ENCODE measurements around the gene IL36B.

The IL36B gene

GRCh38 chr2:113073325-113073834, 20.7 kb upstream of the IL36B start:
- no peak for TF ChIP-seq TAF1 (IDR thresholded peaks at IDR 0.05; ENCODE audit: borderline replicate concordance, low read depth, low read length)
- TF ChIP-seq POLR2A (IDR thresholded peaks at IDR 0.05; ENCODE audit: low read depth, low read length), result no peak
- TF ChIP-seq POLR2AphosphoS5 (IDR thresholded peaks at IDR 0.05; ENCODE audit: low read depth, low read length), result no peak
- peak; percentile 9 for FAIRE-seq
- no peak for DNase-seq (ENCODE audit: insufficient read length)

- no peak for TF ChIP-seq TAF1 (IDR thresholded peaks at IDR 0.05; ENCODE audit: borderline replicate concordance, low read depth, low read length)
- FAIRE-seq (peak; percentile 50), DNase-seq (ENCODE audit: insufficient read length) (no peak)
Measured at GRCh38 chr2:113072584-113072983, 19.9 kb upstream of the IL36B start.

GRCh38 chr2:113070606-113070975, 17.9 kb upstream of the IL36B start:
- FAIRE-seq (no peak), DNase-seq (ENCODE audit: insufficient read length) (no peak)
- no peak for TF ChIP-seq TAF1 (IDR thresholded peaks at IDR 0.05; ENCODE audit: borderline replicate concordance, low read depth, low read length)
- TF ChIP-seq POLR2A (IDR thresholded peaks at IDR 0.05; ENCODE audit: low read depth, low read length), result no peak
- TF ChIP-seq POLR2AphosphoS5 (IDR thresholded peaks at IDR 0.05; ENCODE audit: low read depth, low read length), result no peak

GRCh38 chr2:113069676-113070605, 17.3 kb upstream of the IL36B start:
- DNase-seq (ENCODE audit: insufficient read length) (no peak), FAIRE-seq (no peak)
- TF ChIP-seq POLR2AphosphoS5 (IDR thresholded peaks at IDR 0.05; ENCODE audit: low read depth, low read length), result no peak
- TF ChIP-seq POLR2A (IDR thresholded peaks at IDR 0.05; ENCODE audit: low read depth, low read length), result no peak
- no peak for TF ChIP-seq TAF1 (IDR thresholded peaks at IDR 0.05; ENCODE audit: borderline replicate concordance, low read depth, low read length)

- FAIRE-seq, result no peak
- no peak for DNase-seq (ENCODE audit: insufficient read length)
- TF ChIP-seq POLR2AphosphoS5 (IDR thresholded peaks at IDR 0.05; ENCODE audit: low read depth, low read length), result no peak
- no peak for TF ChIP-seq POLR2A (IDR thresholded peaks at IDR 0.05; ENCODE audit: low read depth, low read length)
- no peak for TF ChIP-seq TAF1 (IDR thresholded peaks at IDR 0.05; ENCODE audit: borderline replicate concordance, low read depth, low read length)
Measured at GRCh38 chr2:113068706-113069485, 16.2 kb upstream of the IL36B start.

- no peak for TF ChIP-seq POLR2A (IDR thresholded peaks at IDR 0.05; ENCODE audit: low read depth, low read length)
- no peak for TF ChIP-seq POLR2AphosphoS5 (IDR thresholded peaks at IDR 0.05; ENCODE audit: low read depth, low read length)
- no peak for TF ChIP-seq TAF1 (IDR thresholded peaks at IDR 0.05; ENCODE audit: borderline replicate concordance, low read depth, low read length)
- no peak for FAIRE-seq
- DNase-seq (ENCODE audit: insufficient read length), result no peak
Measured at GRCh38 chr2:113068249-113068648, 15.6 kb upstream of the IL36B start.

GRCh38 chr2:113067681-113068080, 15.0 kb upstream of the IL36B start, which contains the start of gene IL1F10:
Gene IL1F10 (plus strand): TSS chr2:113067970. CDS start chr2:113072739, 4,769 bp downstream.
- TF ChIP-seq POLR2A (IDR thresholded peaks at IDR 0.05; ENCODE audit: low read depth, low read length), result no peak
- no peak for TF ChIP-seq TAF1 (IDR thresholded peaks at IDR 0.05; ENCODE audit: borderline replicate concordance, low read depth, low read length)
- TF ChIP-seq POLR2AphosphoS5 (IDR thresholded peaks at IDR 0.05; ENCODE audit: low read depth, low read length), result no peak
- DNase-seq (ENCODE audit: insufficient read length), result no peak
- FAIRE-seq, result no peak

GRCh38 chr2:113064898-113065297, 12.2 kb upstream of the IL36B start:
- FAIRE-seq, result no peak
- DNase-seq (ENCODE audit: insufficient read length), result no peak
- TF ChIP-seq TAF1 (IDR thresholded peaks at IDR 0.05; ENCODE audit: borderline replicate concordance, low read depth, low read length) (no peak), POLR2AphosphoS5 (IDR thresholded peaks at IDR 0.05; ENCODE audit: low read depth, low read length) (no peak), POLR2A (IDR thresholded peaks at IDR 0.05; ENCODE audit: low read depth, low read length) (no peak)

GRCh38 chr2:113064281-113064680, 11.6 kb upstream of the IL36B start:
- no peak for FAIRE-seq
- TF ChIP-seq POLR2AphosphoS5 (IDR thresholded peaks at IDR 0.05; ENCODE audit: low read depth, low read length) (no peak), POLR2A (IDR thresholded peaks at IDR 0.05; ENCODE audit: low read depth, low read length) (no peak), TAF1 (IDR thresholded peaks at IDR 0.05; ENCODE audit: borderline replicate concordance, low read depth, low read length) (no peak)

GRCh38 chr2:113061896-113062770, 9.5 kb upstream of the IL36B start:
- no peak for TF ChIP-seq POLR2AphosphoS5 (IDR thresholded peaks at IDR 0.05; ENCODE audit: low read depth, low read length)
- TF ChIP-seq POLR2A (IDR thresholded peaks at IDR 0.05; ENCODE audit: low read depth, low read length), result no peak
- no peak for TF ChIP-seq TAF1 (IDR thresholded peaks at IDR 0.05; ENCODE audit: borderline replicate concordance, low read depth, low read length)
- no peak for DNase-seq (ENCODE audit: insufficient read length)
- FAIRE-seq, result no peak

More at GRCh38 chr2:113064281-113064680, 11.6 kb upstream of the IL36B start:
- DNase-seq (ENCODE audit: insufficient read length), result no peak

GRCh38 chr2:113061241-113061640, 8.6 kb upstream of the IL36B start:
- no peak for FAIRE-seq
- TF ChIP-seq POLR2A (IDR thresholded peaks at IDR 0.05; ENCODE audit: low read depth, low read length), result no peak
- TF ChIP-seq TAF1 (IDR thresholded peaks at IDR 0.05; ENCODE audit: borderline replicate concordance, low read depth, low read length), result no peak
- TF ChIP-seq POLR2AphosphoS5 (IDR thresholded peaks at IDR 0.05; ENCODE audit: low read depth, low read length), result no peak
- no peak for DNase-seq (ENCODE audit: insufficient read length)

All from GM12892 (cell line).